ENCODE data around the gene MTMR11. TPM values are rescaled to one million over a fixed set of nuclear protein-coding genes. Genes with fewer than 3 reads are reported as not detected.

The MTMR11 gene
- total RNA-seq, 1 experiment from 2014 or later = 16.0 TPM

DNA sequence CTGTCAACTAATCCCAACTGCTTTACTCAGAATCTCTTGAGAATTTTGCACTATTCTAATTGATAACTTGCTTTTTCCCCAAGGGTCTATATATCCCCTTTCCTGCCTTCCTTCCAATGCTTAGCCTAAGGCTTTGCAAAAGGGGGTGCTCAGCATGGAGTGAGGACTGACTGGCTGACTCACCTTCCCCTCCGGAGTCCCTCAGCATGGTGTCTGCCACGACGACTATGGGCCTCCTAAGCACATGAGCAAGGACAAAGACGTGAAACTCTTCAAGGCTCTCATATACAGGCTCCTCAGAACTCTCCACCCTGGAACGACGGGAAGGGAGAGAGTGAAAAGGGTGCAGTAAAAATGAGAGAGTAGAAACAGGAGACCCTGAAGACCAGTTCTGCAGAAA is 13.2 kb upstream of the MTMR11 start:
- Histone ChIP-seq H3F3A (ENCODE audit: insufficient read depth, low read depth) (peaks cover 6% of the 10 kb centered on the region; the same call in 1 of the 2 replicates), H3K9me2 (ENCODE audit: insufficient read depth) (no peaks in the 10 kb centered on the region), H2AFZ (no peak overlapping the region), H3K4me3 (no peak overlapping the region), H3K4me1 (replicated peaks; ENCODE audit: insufficient read depth) (no peaks in the 10 kb centered on the region), H3K9me3 (ENCODE audit: insufficient read depth, low read depth) (no peaks in the 10 kb centered on the region), H3K36me3 (ENCODE audit: low read depth) (peaks cover 13% of the 10 kb centered on the region; the same call in 1 of the 2 replicates), H3K27ac (no peak overlapping the region), H3K79me2 (ENCODE audit: low read depth) (no peaks in the 10 kb centered on the region), H3K4me2 (no peak overlapping the region), H4K20me1 (ENCODE audit: insufficient read depth) (no peaks in the 10 kb centered on the region), H3K27me3 (ENCODE audit: insufficient read depth, low read depth) (no peaks in the 10 kb centered on the region)
- DNase-seq = no peak
- TF ChIP-seq, protein P1, sequence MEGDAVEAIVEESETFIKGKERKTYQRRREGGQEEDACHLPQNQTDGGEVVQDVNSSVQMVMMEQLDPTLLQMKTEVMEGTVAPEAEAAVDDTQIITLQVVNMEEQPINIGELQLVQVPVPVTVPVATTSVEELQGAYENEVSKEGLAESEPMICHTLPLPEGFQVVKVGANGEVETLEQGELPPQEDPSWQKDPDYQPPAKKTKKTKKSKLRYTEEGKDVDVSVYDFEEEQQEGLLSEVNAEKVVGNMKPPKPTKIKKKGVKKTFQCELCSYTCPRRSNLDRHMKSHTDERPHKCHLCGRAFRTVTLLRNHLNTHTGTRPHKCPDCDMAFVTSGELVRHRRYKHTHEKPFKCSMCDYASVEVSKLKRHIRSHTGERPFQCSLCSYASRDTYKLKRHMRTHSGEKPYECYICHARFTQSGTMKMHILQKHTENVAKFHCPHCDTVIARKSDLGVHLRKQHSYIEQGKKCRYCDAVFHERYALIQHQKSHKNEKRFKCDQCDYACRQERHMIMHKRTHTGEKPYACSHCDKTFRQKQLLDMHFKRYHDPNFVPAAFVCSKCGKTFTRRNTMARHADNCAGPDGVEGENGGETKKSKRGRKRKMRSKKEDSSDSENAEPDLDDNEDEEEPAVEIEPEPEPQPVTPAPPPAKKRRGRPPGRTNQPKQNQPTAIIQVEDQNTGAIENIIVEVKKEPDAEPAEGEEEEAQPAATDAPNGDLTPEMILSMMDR (conservative IDR thresholded peaks at IDR 0.05) = no peak
- no peak for TF ChIP-seq EZH2 (IDR thresholded peaks at IDR 0.05; ENCODE audit: low read depth)
- ChIA-PET CTCF (no interaction called here), POLR2A (ENCODE audit: unreplicated experiment) (interaction anchor here (0.6 to 0.8 kb wide), 2 partner anchors 10 to 46 kb away, joined by 4 to 19 read pairs; no protein-coding TSS in a partner anchor)
- intact Hi-C loops (cut with micrococcal nuclease; ENCODE audit: unreplicated experiment) = no loop called here
- no TSS peak for BruUV-seq (replicated peaks)

DNA sequence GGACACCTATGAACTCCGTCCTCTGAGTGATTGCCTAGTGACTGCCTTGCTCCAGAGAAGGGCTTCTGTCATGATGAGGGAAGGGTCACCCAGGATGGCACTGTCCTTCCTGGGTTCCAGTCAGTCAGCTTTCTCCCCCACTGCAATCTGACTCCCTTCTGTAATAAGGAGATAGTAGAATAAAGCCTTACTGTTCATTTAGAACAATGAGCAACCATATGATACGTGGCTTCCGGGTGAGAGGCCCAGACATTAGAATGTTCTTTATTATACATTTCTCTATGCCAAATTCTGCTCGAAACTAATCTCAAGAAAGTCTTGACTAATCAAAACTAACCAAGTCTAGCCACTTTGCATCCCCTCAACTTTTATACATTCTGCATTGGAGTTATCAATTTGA is 8.5 kb upstream of the MTMR11 start:
- no peaks in the 10 kb centered on the region for H3K9me3 ChIP-seq (ENCODE audit: insufficient read depth, low read depth)
- no peak overlapping the region for H3K27ac ChIP-seq
- H3K4me2 ChIP-seq = no peak overlapping the region
- H3K27me3 ChIP-seq (ENCODE audit: insufficient read depth, low read depth) = no peaks in the 10 kb centered on the region
- intact Hi-C loops (cut with micrococcal nuclease; ENCODE audit: unreplicated experiment) = no loop called here
- H3K79me2 ChIP-seq (ENCODE audit: low read depth) = no peaks in the 10 kb centered on the region
- POLR2A ChIA-PET (ENCODE audit: unreplicated experiment) = no interaction called here
- H3F3A ChIP-seq (ENCODE audit: insufficient read depth, low read depth) = peaks cover 21% of the 10 kb centered on the region
- H3K36me3 ChIP-seq (ENCODE audit: low read depth) = peaks cover 14% of the 10 kb centered on the region; the same call in 1 of the 2 replicates
- BruUV-seq (replicated peaks) = no TSS peak
- H3K9me2 ChIP-seq (ENCODE audit: insufficient read depth) = no peaks in the 10 kb centered on the region
- no peak for DNase-seq
- no peaks in the 10 kb centered on the region for H4K20me1 ChIP-seq (ENCODE audit: insufficient read depth)
- CTCF ChIA-PET = no interaction called here
- H2AFZ ChIP-seq = no peak overlapping the region
- TF ChIP-seq EZH2 (IDR thresholded peaks at IDR 0.05; ENCODE audit: low read depth) = no peak
- no peak overlapping the region for H3K4me3 ChIP-seq
- H3K4me1 ChIP-seq (replicated peaks; ENCODE audit: insufficient read depth) = peaks cover 12% of the 10 kb centered on the region

DNA sequence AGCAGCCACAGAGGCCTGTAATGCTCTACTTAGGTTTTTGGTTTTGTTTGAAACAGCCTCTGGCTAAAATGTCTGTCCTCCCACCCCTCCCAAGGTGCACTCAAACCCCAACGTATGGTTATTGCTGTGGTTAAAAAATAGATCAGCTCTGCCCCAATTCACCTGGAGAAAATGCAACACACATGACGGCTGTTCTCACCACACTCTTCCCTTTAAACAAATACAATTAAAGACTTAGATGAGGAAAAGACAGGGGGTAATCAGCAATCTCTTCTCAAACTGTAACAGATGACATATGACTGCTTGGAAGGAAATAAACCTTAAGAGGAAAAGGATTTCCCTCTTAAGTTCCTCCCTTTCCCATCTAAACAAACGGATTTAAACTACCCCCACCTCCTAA is 6.2 kb upstream of the MTMR11 start:
- Histone ChIP-seq H3K27me3 (ENCODE audit: insufficient read depth, low read depth) (no peaks in the 10 kb centered on the region), H3F3A (ENCODE audit: insufficient read depth, low read depth) (peaks cover 43% of the 10 kb centered on the region), H3K4me1 (replicated peaks; ENCODE audit: insufficient read depth) (peaks cover 26% of the 10 kb centered on the region), H3K36me3 (ENCODE audit: low read depth) (peaks cover 14% of the 10 kb centered on the region; the same call in 1 of the 2 replicates), H3K79me2 (ENCODE audit: low read depth) (no peaks in the 10 kb centered on the region), H3K9me3 (ENCODE audit: insufficient read depth, low read depth) (no peaks in the 10 kb centered on the region), H3K27ac (peak overlapping the region; percentile 10; the same call in 1 of the 2 replicates), H3K4me2 (no peak overlapping the region), H2AFZ (no peak overlapping the region), H3K4me3 (no peak overlapping the region), H4K20me1 (ENCODE audit: insufficient read depth) (no peaks in the 10 kb centered on the region), H3K9me2 (ENCODE audit: insufficient read depth) (no peaks in the 10 kb centered on the region)
- CTCF ChIA-PET = no interaction called here
- DNase-seq = no peak
- no peak for TF ChIP-seq EZH2 (IDR thresholded peaks at IDR 0.05; ENCODE audit: low read depth)
- TF ChIP-seq, protein P1 (conservative IDR thresholded peaks at IDR 0.05) = no peak
- BruUV-seq (replicated peaks) = no TSS peak
- POLR2A ChIA-PET (ENCODE audit: unreplicated experiment) = no interaction called here
- intact Hi-C loops (cut with micrococcal nuclease; ENCODE audit: unreplicated experiment) = no loop called here

DNA sequence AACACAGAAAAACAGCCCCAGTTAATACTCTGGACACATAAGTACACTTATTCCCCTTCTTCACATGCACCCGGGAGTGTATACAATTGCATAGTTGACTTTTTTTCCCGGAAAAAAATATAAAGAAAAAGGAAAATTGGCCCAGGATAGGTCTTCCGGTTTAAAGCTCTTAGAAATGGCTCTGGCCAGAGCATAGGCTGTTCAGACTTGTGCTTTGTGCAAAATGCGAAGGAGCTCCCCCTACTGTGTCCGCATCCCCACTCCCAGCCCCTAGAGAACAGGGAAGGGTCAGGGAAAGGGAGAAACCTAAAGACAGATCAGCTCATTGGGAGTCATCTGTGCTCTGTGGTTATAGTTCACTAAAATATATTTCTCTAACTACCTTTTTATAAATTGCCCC is 5.5 kb upstream of the MTMR11 start:
- Histone ChIP-seq H3K79me2 (ENCODE audit: low read depth) (no peaks in the 10 kb centered on the region), H3K27ac (no peak overlapping the region), H3F3A (ENCODE audit: insufficient read depth, low read depth) (peaks cover 46% of the 10 kb centered on the region), H2AFZ (no peak overlapping the region), H3K9me2 (ENCODE audit: insufficient read depth) (no peaks in the 10 kb centered on the region), H3K4me2 (no peak overlapping the region), H3K27me3 (ENCODE audit: insufficient read depth, low read depth) (no peaks in the 10 kb centered on the region), H3K36me3 (ENCODE audit: low read depth) (peaks cover 10% of the 10 kb centered on the region; the same call in 1 of the 2 replicates), H3K4me1 (replicated peaks; ENCODE audit: insufficient read depth) (peaks cover 31% of the 10 kb centered on the region), H3K4me3 (no peak overlapping the region), H3K9me3 (ENCODE audit: insufficient read depth, low read depth) (no peaks in the 10 kb centered on the region), H4K20me1 (ENCODE audit: insufficient read depth) (no peaks in the 10 kb centered on the region)
- BruUV-seq (replicated peaks) = no TSS peak
- intact Hi-C loops (cut with micrococcal nuclease; ENCODE audit: unreplicated experiment) = no loop called here
- no peak for DNase-seq
- ChIA-PET CTCF (no interaction called here), POLR2A (ENCODE audit: unreplicated experiment) (no interaction called here)
- TF ChIP-seq, protein P1 (conservative IDR thresholded peaks at IDR 0.05) = no peak
- TF ChIP-seq EZH2 (IDR thresholded peaks at IDR 0.05; ENCODE audit: low read depth) = no peak

Measured in PC-9 (cell line).